ENCODE data around the gene RPH3AL. TPM values are rescaled to one million over a fixed set of nuclear protein-coding genes. Genes with fewer than 3 reads are reported as not detected.
"Not testable (repeated sequence)": the region's sequence is repeated elsewhere in the genome, so short reads cannot be mapped to it uniquely, and the experiment has no call there.

Gene RPH3AL
- total RNA-seq, 1 donor = 2.0 TPM

DNA sequence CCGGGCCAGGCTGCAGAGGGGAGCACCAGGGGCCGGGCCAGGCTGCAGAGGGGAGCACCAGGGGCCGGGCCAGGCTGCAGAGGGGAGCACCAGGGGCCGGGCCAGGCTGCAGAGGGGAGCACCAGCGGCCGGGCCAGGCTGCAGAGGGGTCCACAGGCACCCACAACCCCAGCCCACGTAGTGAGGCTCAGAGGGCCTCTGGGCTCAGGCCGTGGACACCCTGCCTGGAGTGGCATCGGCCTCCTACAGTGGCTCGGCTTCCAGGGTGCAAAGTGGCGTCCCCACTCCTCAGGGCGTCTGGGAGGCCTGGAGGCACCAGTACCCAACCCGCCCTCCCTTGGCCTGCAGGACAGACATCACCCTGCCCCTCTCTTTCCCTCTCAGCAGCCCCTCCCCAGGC, 180.7 kb downstream of the RPH3AL start:
- TF ChIP-seq CTCF (IDR thresholded peaks at IDR 0.05; ENCODE audit: insufficient read depth, low read length) = no peak
- H3K4me3 ChIP-seq (ENCODE audit: low read depth, low read length) = no peak overlapping the region
- DNase-seq (ENCODE audit: low read depth) = no peak

DNA sequence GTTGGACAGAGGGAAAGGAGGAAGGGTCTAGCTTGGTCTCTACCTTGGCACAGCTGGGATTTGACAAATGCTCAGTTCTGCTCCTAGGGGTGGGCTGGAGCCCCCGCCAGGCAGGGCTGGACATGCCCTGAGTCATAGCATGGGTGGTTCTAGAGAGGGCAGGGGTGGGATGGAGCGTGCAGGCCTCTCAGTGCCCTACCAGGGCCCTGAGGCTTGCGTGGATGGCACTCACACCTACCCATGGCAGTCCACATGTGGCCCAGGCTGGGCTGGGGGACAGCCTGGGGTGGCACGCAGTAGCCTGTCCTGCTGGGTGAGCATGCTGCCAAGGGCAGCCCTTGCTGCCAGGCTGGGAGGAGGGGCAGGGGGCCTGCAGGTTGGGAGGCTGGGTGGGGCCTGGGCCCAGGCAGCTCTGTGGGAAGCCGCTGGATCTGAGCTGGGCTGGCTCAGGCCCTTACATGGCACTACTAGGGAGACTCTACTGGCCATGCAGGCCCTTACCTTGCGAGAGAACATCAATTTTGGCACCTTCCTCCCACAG, 182.4 kb downstream of the RPH3AL start:
- no peak for TF ChIP-seq CTCF (IDR thresholded peaks at IDR 0.05; ENCODE audit: insufficient read depth, low read length)
- no peak for DNase-seq (ENCODE audit: low read depth)
- H3K4me3 ChIP-seq (ENCODE audit: low read depth, low read length) = no peak overlapping the region

GRCh38 chr17:168614-169013, 184.0 kb downstream of the RPH3AL start:
- not testable (repeated sequence) for H3K4me3 ChIP-seq (ENCODE audit: low read depth, low read length); DNase-seq (ENCODE audit: low read depth)

DNA sequence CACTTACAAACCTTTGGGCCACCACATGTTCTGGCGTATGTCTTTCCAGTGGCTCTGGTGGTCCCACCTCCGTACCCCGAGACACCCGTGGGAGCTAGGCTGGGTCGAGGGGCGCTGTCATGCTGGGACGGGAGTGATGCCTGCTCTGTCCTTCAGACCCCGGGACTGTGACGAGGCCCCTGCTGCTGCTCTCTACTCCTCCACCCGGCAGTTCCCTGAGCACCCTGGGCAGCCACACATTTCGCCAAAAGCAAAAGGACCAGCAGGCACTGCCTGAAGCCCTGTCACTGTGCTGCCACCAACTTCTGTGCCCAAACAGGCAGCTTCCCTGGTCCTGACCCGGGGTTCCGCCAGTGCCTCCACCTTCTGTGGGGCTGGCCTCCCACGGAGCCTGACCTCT, 186.7 kb downstream of the RPH3AL start:
- no peak for TF ChIP-seq CTCF (IDR thresholded peaks at IDR 0.05; ENCODE audit: insufficient read depth, low read length)
- no peak overlapping the region for H3K4me3 ChIP-seq (ENCODE audit: low read depth, low read length)
- DNase-seq (ENCODE audit: low read depth) = no peak

- H3K4me3 ChIP-seq (ENCODE audit: low read depth, low read length) = no peak overlapping the region
- peak; percentile 53 for TF ChIP-seq CTCF (IDR thresholded peaks at IDR 0.05; ENCODE audit: insufficient read depth, low read length)
- peak; percentile 33 for DNase-seq (ENCODE audit: low read depth)
Measured at GRCh38 chr17:164303-165235, 188.0 kb downstream of the RPH3AL start.

- H3K4me3 ChIP-seq (ENCODE audit: low read depth, low read length) = no peak overlapping the region
- peak; percentile 14 for TF ChIP-seq CTCF (IDR thresholded peaks at IDR 0.05; ENCODE audit: insufficient read depth, low read length)
- no peak for DNase-seq (ENCODE audit: low read depth)
Measured at GRCh38 chr17:163514-164098, 189.0 kb downstream of the RPH3AL start.

DNA sequence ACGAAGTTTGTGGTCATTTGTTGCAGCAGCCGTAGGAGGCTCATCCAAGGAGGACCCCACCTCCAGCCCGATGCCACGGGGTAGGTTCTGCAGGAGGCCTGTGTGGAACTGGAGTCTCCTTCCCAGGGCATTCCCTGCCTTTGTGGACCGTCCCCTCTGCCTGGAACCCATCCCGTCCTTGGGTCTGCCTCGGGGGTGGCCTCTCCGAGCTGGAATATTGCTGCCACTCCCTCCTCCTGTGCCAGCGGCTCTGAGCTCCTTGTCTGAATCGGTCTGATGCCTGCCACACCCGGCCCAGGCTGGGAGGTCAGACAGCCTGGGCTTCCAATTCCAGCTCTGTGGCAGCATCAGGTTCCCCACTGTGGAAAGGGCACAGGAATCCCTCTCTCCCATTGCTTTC, 189.9 kb downstream of the RPH3AL start:
- DNase-seq (ENCODE audit: low read depth) = no peak
- TF ChIP-seq CTCF (IDR thresholded peaks at IDR 0.05; ENCODE audit: insufficient read depth, low read length) = no peak
- H3K4me3 ChIP-seq (ENCODE audit: low read depth, low read length) = no peak overlapping the region
